OCI-LY3 (cell line): ENCODE measurements around the gene TPGS2.

Experiments used
- H2AFZ ChIP-seq: fragments of 200-600, 300-600 bp; shearing (Covaris generic); 2 replicates; pipeline ENCODE4 v1.6.0; 2014; ENCODE audit warnings: antibody characterized with exemption, low read depth, low read length
- H3K27ac ChIP-seq: fragments of 200-600, 300-600 bp; sonication (generic); 2 replicates; pipeline ENCODE4 v1.5.1; 2014; ENCODE audit warnings: mild to moderate bottlenecking, low read length, moderate library complexity, mixed read lengths
- H3K27me3 ChIP-seq: fragments of 200-600, 300-600 bp; sonication (generic); 2 replicates; pipeline ENCODE4 v1.6.1; 2014; ENCODE audit warnings: low read depth, low read length, mixed read lengths
- H3K36me3 ChIP-seq: fragments of 200-600, 300-600 bp; sonication (generic); replicated peaks from 2 replicates; pipeline ENCODE3; 2014; ENCODE audit warnings: low read depth, low read length, mixed read lengths
- H3K4me1 ChIP-seq: fragments of 300-600, 200-600 bp; sonication (generic); 2 replicates; pipeline ENCODE4 v1.6.1; 2014; ENCODE audit warnings: low read length, mixed read lengths
- H3K4me2 ChIP-seq: fragments of 200-600, 300-600 bp; sonication (generic); 2 replicates; pipeline ENCODE4 v1.6.1; 2014; ENCODE audit warnings: low read length, mixed read lengths
- H3K4me3 ChIP-seq: fragments of 300-600, 200-600 bp; sonication (generic); 2 replicates; pipeline ENCODE4 v1.5.1; 2014; ENCODE audit warnings: antibody characterized with exemption, mild to moderate bottlenecking, low read length, moderate library complexity
- H3K79me2 ChIP-seq: fragments of 300-600, 200-600 bp; shearing (Covaris generic); 2 replicates; pipeline ENCODE4 v1.6.1; 2014; ENCODE audit warnings: mild to moderate bottlenecking, low read length, mixed read lengths
- H3K9ac ChIP-seq: fragments of 300-600, 200-600 bp; shearing (Covaris generic); 2 replicates; pipeline ENCODE4 v1.6.0; 2014; ENCODE audit warnings: mild to moderate bottlenecking, low read length, moderate library complexity
- H3K9me3 ChIP-seq: fragments of 200-600, 300-600 bp; shearing (Covaris generic); 2 replicates; pipeline ENCODE4 v1.6.1; 2014; ENCODE audit warnings: low read length, mixed read lengths; ENCODE audit not compliant: insufficient read depth
- H4K20me1 ChIP-seq: fragments of 200-600, 300-600 bp; sonication (generic); 2 replicates; pipeline ENCODE4 v1.6.1; 2016; ENCODE audit warnings: low read length, mixed read lengths; ENCODE audit not compliant: insufficient read depth
- EZH2phosphoT487 ChIP-seq: fragments of 200-600 bp; shearing (Covaris generic); IDR thresholded peaks from 2 replicates; pipeline ENCODE4 v1.6.1; 2018; ENCODE audit warnings: antibody characterized with exemption, mixed run types, low read depth
- TF ChIP-seq, protein P1 (sequence below): fragments of 200-600, 300-600 bp; sonication (generic); IDR thresholded peaks from 2 replicates; pipeline ENCODE4 v1.5.1; 2014; ENCODE audit warnings: antibody characterized with exemption, low read length, low read depth

Gene TPGS2

DNA sequence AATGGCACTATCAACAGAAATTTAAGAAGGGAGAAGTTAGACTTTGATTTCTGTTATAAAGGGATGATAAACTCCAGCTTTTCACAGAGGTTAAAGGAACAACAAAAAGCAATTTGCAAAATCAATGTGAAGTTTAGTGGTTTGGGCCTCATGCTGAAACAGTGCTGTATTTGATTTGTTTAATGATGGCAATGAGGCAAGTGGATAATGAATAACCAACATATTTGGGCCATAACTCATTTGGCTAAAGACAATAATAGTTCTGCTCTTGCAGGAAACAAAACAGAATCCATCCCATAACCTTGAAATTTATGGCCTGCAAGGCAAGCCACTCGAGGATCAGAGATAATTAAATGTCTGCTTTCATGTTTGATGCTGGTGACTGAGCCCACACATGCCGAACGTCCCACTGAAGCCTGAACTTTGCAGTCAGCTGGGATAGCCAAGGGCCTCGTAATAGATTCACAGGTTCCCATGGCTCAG, 56.5 kb downstream of the TPGS2 start:
- H4K20me1 ChIP-seq = no peaks in the 10 kb centered on the region
- TF ChIP-seq, protein P1, sequence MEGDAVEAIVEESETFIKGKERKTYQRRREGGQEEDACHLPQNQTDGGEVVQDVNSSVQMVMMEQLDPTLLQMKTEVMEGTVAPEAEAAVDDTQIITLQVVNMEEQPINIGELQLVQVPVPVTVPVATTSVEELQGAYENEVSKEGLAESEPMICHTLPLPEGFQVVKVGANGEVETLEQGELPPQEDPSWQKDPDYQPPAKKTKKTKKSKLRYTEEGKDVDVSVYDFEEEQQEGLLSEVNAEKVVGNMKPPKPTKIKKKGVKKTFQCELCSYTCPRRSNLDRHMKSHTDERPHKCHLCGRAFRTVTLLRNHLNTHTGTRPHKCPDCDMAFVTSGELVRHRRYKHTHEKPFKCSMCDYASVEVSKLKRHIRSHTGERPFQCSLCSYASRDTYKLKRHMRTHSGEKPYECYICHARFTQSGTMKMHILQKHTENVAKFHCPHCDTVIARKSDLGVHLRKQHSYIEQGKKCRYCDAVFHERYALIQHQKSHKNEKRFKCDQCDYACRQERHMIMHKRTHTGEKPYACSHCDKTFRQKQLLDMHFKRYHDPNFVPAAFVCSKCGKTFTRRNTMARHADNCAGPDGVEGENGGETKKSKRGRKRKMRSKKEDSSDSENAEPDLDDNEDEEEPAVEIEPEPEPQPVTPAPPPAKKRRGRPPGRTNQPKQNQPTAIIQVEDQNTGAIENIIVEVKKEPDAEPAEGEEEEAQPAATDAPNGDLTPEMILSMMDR = no peak
- no peak for TF ChIP-seq EZH2phosphoT487
- no peak overlapping the region for H3K9ac ChIP-seq
- H3K9me3 ChIP-seq = no peaks in the 10 kb centered on the region
- no peaks in the 10 kb centered on the region for H3K36me3 ChIP-seq
- no peak overlapping the region for H3K4me2 ChIP-seq
- no peak overlapping the region for H2AFZ ChIP-seq
- H3K79me2 ChIP-seq = no peaks in the 10 kb centered on the region
- H3K27me3 ChIP-seq = no peaks in the 10 kb centered on the region
- H3K4me1 ChIP-seq = no peaks in the 10 kb centered on the region
- H3K4me3 ChIP-seq = no peak overlapping the region
- no peak overlapping the region for H3K27ac ChIP-seq

DNA sequence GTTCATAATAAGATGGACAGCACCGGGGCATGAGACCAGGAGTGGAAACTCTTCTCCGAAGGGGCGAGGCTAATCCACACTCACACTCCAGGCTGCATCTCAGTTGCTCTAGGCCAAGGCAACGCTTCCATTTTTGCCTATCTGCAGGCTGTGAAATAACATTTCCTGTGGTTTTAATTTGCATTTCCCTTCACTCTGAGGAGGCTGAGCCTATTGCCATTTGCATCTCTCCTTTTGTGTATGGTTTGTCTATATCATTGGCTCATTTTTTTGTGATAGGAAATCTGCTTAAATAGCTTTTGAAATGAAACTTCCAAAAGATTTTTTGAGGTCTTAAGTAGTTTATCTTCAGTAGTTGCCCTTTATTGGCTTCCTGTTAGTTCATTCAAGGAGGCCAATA, 57.6 kb downstream of the TPGS2 start:
- no peak for TF ChIP-seq EZH2phosphoT487
- TF ChIP-seq, protein P1 = no peak
- H3K4me3 ChIP-seq = no peak overlapping the region
- no peak overlapping the region for H2AFZ ChIP-seq
- no peaks in the 10 kb centered on the region for H3K36me3 ChIP-seq
- no peaks in the 10 kb centered on the region for H3K9me3 ChIP-seq
- H3K27me3 ChIP-seq = no peaks in the 10 kb centered on the region
- H3K27ac ChIP-seq = no peak overlapping the region
- no peaks in the 10 kb centered on the region for H3K79me2 ChIP-seq
- no peak overlapping the region for H3K4me2 ChIP-seq
- no peak overlapping the region for H3K9ac ChIP-seq
- no peaks in the 10 kb centered on the region for H3K4me1 ChIP-seq
- no peaks in the 10 kb centered on the region for H4K20me1 ChIP-seq

DNA sequence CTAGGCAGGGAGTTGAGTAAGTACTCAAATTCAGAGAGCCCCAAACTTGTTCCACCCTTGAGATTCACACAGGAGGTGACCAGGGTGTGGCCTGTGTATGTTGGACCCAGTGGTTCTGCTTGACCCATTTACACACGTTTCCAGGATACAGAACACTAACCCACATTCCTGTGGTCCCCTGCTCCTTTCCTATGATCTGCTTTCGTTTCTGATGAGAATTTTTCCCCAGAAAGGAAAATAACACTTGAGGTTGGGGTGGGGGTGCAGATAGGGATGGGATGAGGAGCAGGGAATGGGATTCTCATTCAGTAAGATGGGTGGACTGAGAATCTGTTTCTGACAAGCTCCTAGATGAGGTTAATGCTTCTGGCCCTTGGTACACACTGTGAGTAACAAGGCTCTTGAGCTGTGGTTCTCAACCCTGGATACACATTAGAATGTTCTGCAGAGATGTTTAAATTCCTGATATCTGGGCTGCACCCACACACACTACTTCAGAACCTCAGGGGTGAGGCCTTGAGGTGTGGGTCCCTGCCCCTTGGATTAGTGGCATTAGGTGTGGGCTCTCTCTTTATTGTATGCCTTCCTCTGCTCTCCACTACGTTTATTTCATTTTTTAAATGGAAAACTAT, 58.4 kb downstream of the TPGS2 start:
- TF ChIP-seq EZH2phosphoT487 = no peak
- TF ChIP-seq, protein P1 = no peak
- no peak overlapping the region for H3K4me3 ChIP-seq
- no peaks in the 10 kb centered on the region for H3K27me3 ChIP-seq
- no peak overlapping the region for H2AFZ ChIP-seq
- no peaks in the 10 kb centered on the region for H3K4me1 ChIP-seq
- H3K36me3 ChIP-seq = no peaks in the 10 kb centered on the region
- H3K79me2 ChIP-seq = no peaks in the 10 kb centered on the region
- H3K9me3 ChIP-seq = no peaks in the 10 kb centered on the region
- H4K20me1 ChIP-seq = no peaks in the 10 kb centered on the region
- H3K9ac ChIP-seq = no peak overlapping the region
- no peak overlapping the region for H3K4me2 ChIP-seq
- H3K27ac ChIP-seq = no peak overlapping the region

DNA sequence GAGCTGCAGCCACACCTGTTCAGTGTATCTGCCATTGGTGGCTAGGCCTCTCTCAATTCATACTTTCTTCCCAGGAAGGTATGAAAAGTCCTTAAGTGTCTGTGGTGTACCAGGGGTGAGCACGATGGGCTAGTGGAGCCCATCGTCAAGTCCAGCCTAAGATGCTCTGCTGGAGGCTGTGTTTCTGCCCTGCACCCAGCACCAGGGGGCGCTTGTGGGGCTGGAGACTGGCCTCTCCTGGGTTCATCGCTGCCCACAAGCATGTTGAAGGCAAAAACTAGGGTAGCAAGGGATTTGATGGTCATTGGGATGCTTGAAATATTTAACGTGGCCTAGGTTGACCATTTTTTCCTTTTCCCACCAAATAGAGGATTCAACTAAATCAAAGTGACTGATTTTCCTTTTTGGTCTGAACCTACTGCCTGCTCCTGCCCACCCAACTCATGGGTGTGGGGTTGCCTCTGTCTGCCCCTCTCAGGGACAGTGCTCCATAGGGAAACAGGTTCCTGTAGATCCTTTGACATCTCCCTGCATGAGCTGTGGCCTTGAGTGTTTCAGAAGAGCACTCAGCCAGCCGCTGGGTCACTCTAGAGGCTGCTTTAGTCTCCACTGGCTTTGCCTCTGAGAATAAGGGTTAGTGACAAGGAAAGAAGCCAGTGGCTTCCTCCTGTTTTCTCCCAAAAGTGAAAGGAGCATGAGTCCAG, 59.0 kb downstream of the TPGS2 start:
- no peak overlapping the region for H3K27ac ChIP-seq
- H2AFZ ChIP-seq = no peak overlapping the region
- no peaks in the 10 kb centered on the region for H4K20me1 ChIP-seq
- H3K4me2 ChIP-seq = no peak overlapping the region
- H3K9me3 ChIP-seq = no peaks in the 10 kb centered on the region
- H3K27me3 ChIP-seq = no peaks in the 10 kb centered on the region
- no peak overlapping the region for H3K4me3 ChIP-seq
- no peaks in the 10 kb centered on the region for H3K36me3 ChIP-seq
- no peaks in the 10 kb centered on the region for H3K4me1 ChIP-seq
- no peak overlapping the region for H3K9ac ChIP-seq
- H3K79me2 ChIP-seq = no peaks in the 10 kb centered on the region
- no peak for TF ChIP-seq EZH2phosphoT487
- TF ChIP-seq, protein P1 = peak; percentile 47
